HepG2 (cell line): ENCODE data around the gene TBC1D12. TPM values are rescaled to one million over a fixed set of nuclear protein-coding genes. Genes with fewer than 3 reads are reported as not detected.
A peak's percentile ranks its signal among the peaks of the same experiment; 100 is the strongest.

Experiments
- AGO2 ChIP-seq: fragments of 200-400 bp; formaldehyde crosslinking; optimal IDR thresholded peaks from 2 replicates; pipeline ENCODE3; 2017; ENCODE audit warnings: mild to moderate bottlenecking, low read depth, low read length, moderate library complexity
- ATF7-NPFF ChIP-seq: sonication (generic); formaldehyde crosslinking; IDR thresholded peaks from 2 replicates; pipeline ENCODE4 v1.8.1; 2023; ENCODE audit warnings: mild to moderate bottlenecking, low read depth, missing genetic modification reagents, moderate library complexity
- BRD4 ChIP-seq: sonication (generic); formaldehyde crosslinking; IDR thresholded peaks from 2 replicates; pipeline ENCODE4 v1.4.0; 2020; ENCODE audit warnings: missing genetic modification reagents
- CENPT ChIP-seq: sonication (generic); formaldehyde crosslinking; IDR thresholded peaks from 2 replicates; pipeline ENCODE4 v1.8.0; 2022; ENCODE audit warnings: low read depth, mild to moderate bottlenecking, moderate library complexity, missing genetic modification reagents
- CHD2 ChIP-seq: IDR thresholded peaks from 2 replicates; pipeline ENCODE4 v1.6.1; 2011; ENCODE audit warnings: low read depth, low read length, improper control_type of control experiment
- DBP ChIP-seq: sonication (generic); formaldehyde crosslinking; IDR thresholded peaks from 2 replicates; pipeline ENCODE4 v1.4.0; 2020; ENCODE audit warnings: missing genetic modification reagents; ENCODE audit errors: not compliant biosample characterization
- EP300 ChIP-seq, 3 experiments: sonication (generic) in 1 of 3; formaldehyde crosslinking in 1 of 3; IDR thresholded peaks; 2 replicates each; pipeline versions ENCODE4 v1.5.1 to v1.6.1; 2011 to 2020; ENCODE audit warnings: low read depth in 2 of 3, low read length in 2 of 3, borderline replicate concordance in 1 of 3, improper control_type of control experiment in 1 of 3, mild to moderate bottlenecking in 1 of 3, missing genetic modification reagents in 1 of 3, moderate library complexity in 1 of 3
- GABPA ChIP-seq, 2 experiments: IDR thresholded peaks; 2 replicates each; pipeline ENCODE4 v1.6.1; 2011 to 2016; ENCODE audit warnings: low read depth in 2 of 2, low read length in 1 of 2, missing biosample characterization in 1 of 2, missing genetic modification characterization in 1 of 2
- HDAC6 ChIP-seq: fragments of 200-600 bp; sonication (generic); IDR thresholded peaks from 2 replicates; pipeline ENCODE4 v1.7.0; 2017; ENCODE audit warnings: mild to moderate bottlenecking, antibody characterized with exemption, low read length, low read depth
- KAT7 ChIP-seq: IDR thresholded peaks from 2 replicates; pipeline ENCODE4 v1.6.1; 2018; ENCODE audit warnings: borderline replicate concordance, missing compliant biosample characterization
- KDM5A ChIP-seq: fragments of 200-600 bp; sonication (generic); IDR thresholded peaks from 2 replicates; pipeline ENCODE4 v1.7.0; 2018; ENCODE audit warnings: antibody characterized with exemption, mild to moderate bottlenecking, low read length, borderline replicate concordance
- MAZ ChIP-seq, 2 experiments: sonication (generic) in 1 of 2; formaldehyde crosslinking in 1 of 2; IDR thresholded peaks; 2 replicates each; pipeline versions ENCODE4 v1.5.0 to v1.6.1; 2012 to 2020; ENCODE audit warnings: low read depth in 2 of 2, mild to moderate bottlenecking in 2 of 2, borderline replicate concordance in 1 of 2, improper control_type of control experiment in 1 of 2, low read length in 1 of 2, missing genetic modification reagents in 1 of 2, moderate library complexity in 1 of 2
- SRSF1 ChIP-seq: fragments of 200-400 bp; formaldehyde crosslinking; optimal IDR thresholded peaks from 2 replicates; pipeline ENCODE3; 2017; ENCODE audit warnings: mild to moderate bottlenecking, low read depth, low read length, moderate library complexity
- SRY ChIP-seq: sonication (generic); formaldehyde crosslinking; IDR thresholded peaks from 2 replicates; pipeline ENCODE4 v1.8.0; 2022; ENCODE audit warnings: mild to moderate bottlenecking, missing genetic modification reagents
- TCF12 ChIP-seq, 2 experiments: fragments of 450-650 bp in 1 of 2; sonication (generic) in 1 of 2; formaldehyde crosslinking in 1 of 2; IDR thresholded peaks; 2 replicates each; pipeline versions ENCODE4 v1.6.1 to v1.8.0; 2017 to 2022; ENCODE audit warnings: antibody characterized with exemption in 1 of 2, mild to moderate bottlenecking in 1 of 2, missing genetic modification reagents in 1 of 2, moderate library complexity in 1 of 2
- ZBTB42 ChIP-seq: sonication (generic); formaldehyde crosslinking; IDR thresholded peaks from 2 replicates; pipeline ENCODE4 v1.5.0; 2020; ENCODE audit warnings: mild to moderate bottlenecking, missing genetic modification reagents
- ZNF33B ChIP-seq: sonication (generic); formaldehyde crosslinking; IDR thresholded peaks from 2 replicates; pipeline ENCODE4 v1.5.1; 2020; ENCODE audit warnings: mild to moderate bottlenecking, missing genetic modification reagents
- ZNF775 ChIP-seq: sonication (generic); formaldehyde crosslinking; IDR thresholded peaks from 2 replicates; pipeline ENCODE4 v1.4.0; 2020; ENCODE audit warnings: missing genetic modification reagents, mild to moderate bottlenecking, moderate library complexity, borderline replicate concordance
- ZNF891 ChIP-seq: sonication (generic); formaldehyde crosslinking; IDR thresholded peaks from 2 replicates; pipeline ENCODE4 v1.5.0; 2020; ENCODE audit warnings: mild to moderate bottlenecking, missing genetic modification reagents
- ZSCAN21 ChIP-seq: sonication (generic); formaldehyde crosslinking; IDR thresholded peaks from 2 replicates; pipeline ENCODE4 v1.8.0; 2022; ENCODE audit warnings: mild to moderate bottlenecking, missing genetic modification reagents, moderate library complexity, borderline replicate concordance
- polyA plus RNA-seq, 8 experiments: library from polyadenylated mRNA; depleted of rRNA in 3 of 8; stranded (reverse) in 7 of 8; unstranded in 1 of 8; fragments of >200 nt; fragmentation: Illumina TruSeq in 4 of 8; extraction: Trizol in 4 of 8; gene quantifications; 2 replicates each; pipeline versions ENCODE4 v1.2.1 to v1.2.3, GENCODE V29; 2011 to 2016; ENCODE audit warnings: low read depth in 4 of 8, missing spikeins in 1 of 8, mixed read lengths in 1 of 8; ENCODE audit not compliant: insufficient read depth in 1 of 8
- total RNA-seq, 5 experiments: library from RNA; depleted of rRNA; stranded (reverse); fragments of >200 nt; fragmentation: Illumina TruSeq; extraction: Trizol; gene quantifications; 2 replicates each; pipeline ENCODE4 v1.2.3, GENCODE V29; 2016; ENCODE audit warnings: low read depth in 1 of 5
- TF ChIP-seq, protein P1 (sequence below): sonication (generic); formaldehyde crosslinking; IDR thresholded peaks from 2 replicates; pipeline ENCODE4 v1.4.0; 2020; ENCODE audit warnings: missing genetic modification reagents
- TF ChIP-seq, protein P2 (sequence below), 2 experiments: sonication (generic) in 1 of 2; formaldehyde crosslinking in 1 of 2; IDR thresholded peaks; 2 replicates each; pipeline versions ENCODE4 v1.4.0 to v1.6.1; 2016 to 2020; ENCODE audit warnings: borderline replicate concordance in 1 of 2, low read depth in 1 of 2, mild to moderate bottlenecking in 1 of 2, missing genetic modification reagents in 1 of 2

The TBC1D12 gene
- total and polyA plus RNA-seq, 2 of the 13 experiments (the other 11 are each of a cell fraction or from before 2014, with no cell fraction given) = 5.7 to 6.2 TPM

DNA sequence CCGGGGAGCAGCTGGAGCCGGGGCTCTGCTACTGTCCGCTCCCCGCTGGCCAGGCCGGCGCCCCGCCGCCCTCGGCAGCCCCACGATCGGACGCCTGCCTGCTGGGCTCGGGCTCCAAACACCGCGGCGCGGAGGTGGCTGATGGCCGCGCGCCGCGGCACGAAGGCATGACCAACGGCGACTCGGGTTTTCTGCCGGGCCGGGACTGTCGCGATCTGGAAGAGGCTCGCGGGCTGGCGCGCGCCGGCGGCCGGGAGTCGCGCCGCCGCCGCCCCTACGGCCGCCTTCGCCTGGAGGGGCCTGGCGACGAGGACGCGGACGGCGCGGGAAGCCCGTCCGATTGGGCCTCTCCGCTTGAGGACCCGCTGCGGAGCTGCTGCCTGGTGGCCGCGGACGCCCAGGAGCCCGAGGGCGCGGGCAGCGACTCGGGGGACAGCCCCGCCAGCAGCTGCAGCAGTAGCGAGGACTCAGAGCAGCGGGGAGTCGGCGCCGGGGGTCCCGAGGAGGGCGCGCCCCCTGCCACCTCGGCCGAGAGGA lies 570 bp downstream of the TBC1D12 start (continued):
- TF ChIP-seq ZSCAN21 (CRISPR knock-in tag) (no peak), DBP (no peak), ZBTB42 (CRISPR knock-in tag) (0 out of 2 replicates have a peak, but pooled peaks have one; percentile 4), KAT7 (CRISPR knock-in tag) (peak; percentile 46; the same call in 1 of the 2 replicates), TCF12 (IDR thresholded peaks at IDR 0.05) (no peak), TCF12 (CRISPR knock-in tag; IDR thresholded peaks at IDR 0.05) (peak; percentile 16; the same call in 1 of the 2 replicates), SRSF1 (peak; percentile 7), MAZ (IDR thresholded peaks at IDR 0.05; ENCODE audit: borderline replicate concordance, low read depth, low read length) (no peak), MAZ (CRISPR knock-in tag; IDR thresholded peaks at IDR 0.05; ENCODE audit: low read depth) (peak; percentile 53; the same call in 1 of the 2 replicates), KDM5A (peak; percentile 38; the same call in 1 of the 2 replicates), CHD2 (no peak), EP300 (IDR thresholded peaks at IDR 0.05; ENCODE audit: low read depth in 2 of 2, low read length in 2 of 2) (0 out of 4 replicates have a peak, but pooled peaks of 1 of the 2 experiments have one; percentile 11), EP300 (CRISPR knock-in tag; IDR thresholded peaks at IDR 0.05; ENCODE audit: borderline replicate concordance) (no peak), BRD4 (0 out of 2 replicates have a peak, but pooled peaks have one; percentile 27), SRY (peak; percentile 58; the same call in 1 of the 2 replicates), ATF7-NPFF (CRISPR knock-in tag) (peak; percentile 39; the same call in 1 of the 2 replicates), CENPT (CRISPR knock-in tag) (no peak), GABPA (IDR thresholded peaks at IDR 0.05; ENCODE audit: low read depth, low read length) (no peak), GABPA (CRISPR knock-in tag; IDR thresholded peaks at IDR 0.05; ENCODE audit: low read depth) (no peak), ZNF775 (CRISPR knock-in tag) (no peak), HDAC6 (no peak), ZNF891 (CRISPR knock-in tag) (peak; percentile 22; the same call in 1 of the 2 replicates), ZNF33B (CRISPR knock-in tag) (no peak), AGO2 (peak; percentile 46)
- TF ChIP-seq, protein P1, sequence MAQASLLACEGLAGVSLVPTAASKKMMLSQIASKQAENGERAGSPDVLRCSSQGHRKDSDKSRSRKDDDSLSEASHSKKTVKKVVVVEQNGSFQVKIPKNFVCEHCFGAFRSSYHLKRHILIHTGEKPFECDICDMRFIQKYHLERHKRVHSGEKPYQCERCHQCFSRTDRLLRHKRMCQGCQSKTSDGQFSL = peak; percentile 19; the same call in 1 of the 2 replicates
- TF ChIP-seq, protein P2, sequence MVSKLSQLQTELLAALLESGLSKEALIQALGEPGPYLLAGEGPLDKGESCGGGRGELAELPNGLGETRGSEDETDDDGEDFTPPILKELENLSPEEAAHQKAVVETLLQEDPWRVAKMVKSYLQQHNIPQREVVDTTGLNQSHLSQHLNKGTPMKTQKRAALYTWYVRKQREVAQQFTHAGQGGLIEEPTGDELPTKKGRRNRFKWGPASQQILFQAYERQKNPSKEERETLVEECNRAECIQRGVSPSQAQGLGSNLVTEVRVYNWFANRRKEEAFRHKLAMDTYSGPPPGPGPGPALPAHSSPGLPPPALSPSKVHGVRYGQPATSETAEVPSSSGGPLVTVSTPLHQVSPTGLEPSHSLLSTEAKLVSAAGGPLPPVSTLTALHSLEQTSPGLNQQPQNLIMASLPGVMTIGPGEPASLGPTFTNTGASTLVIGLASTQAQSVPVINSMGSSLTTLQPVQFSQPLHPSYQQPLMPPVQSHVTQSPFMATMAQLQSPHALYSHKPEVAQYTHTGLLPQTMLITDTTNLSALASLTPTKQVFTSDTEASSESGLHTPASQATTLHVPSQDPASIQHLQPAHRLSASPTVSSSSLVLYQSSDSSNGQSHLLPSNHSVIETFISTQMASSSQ (IDR thresholded peaks at IDR 0.05; ENCODE audit: low read depth) = no peak
- TF ChIP-seq, protein P2 (CRISPR knock-in tag; IDR thresholded peaks at IDR 0.05; ENCODE audit: borderline replicate concordance) = 0 out of 2 replicates have a peak, but pooled peaks have one; percentile 22
